GM23338 (cell line): ENCODE results near the gene ERI3. TPM values are rescaled to one million over a fixed set of nuclear protein-coding genes. Genes with fewer than 3 reads are reported as not detected.

ENCODE experiments used
- ATAC-seq: fragments of 200-7000 bp; cut with Tn5 transposase; 3 replicates; pipeline ENCODE4 v1.9.1; 2020
- DNase-seq: peaks from one replicate; pipeline ENCODE4 v3.0.0-alpha.2; 2015; ENCODE audit warnings: low spot score
- H2AFZ ChIP-seq: fragments of 200-600 bp; sonication (generic); 2 replicates; pipeline ENCODE4 v1.8.0; 2016; ENCODE audit warnings: antibody characterized with exemption, mild to moderate bottlenecking, moderate library complexity
- H3F3A ChIP-seq: fragments of 200-600 bp; sonication (generic); replicated peaks from 2 replicates; pipeline ENCODE4 v1.8.0; 2017; ENCODE audit warnings: antibody characterized with exemption, mixed run types, low read depth
- H3K27ac ChIP-seq: fragments of 200-600 bp; sonication (generic); 2 replicates; pipeline ENCODE4 v1.6.1; 2016; ENCODE audit warnings: low read depth
- H3K27me3 ChIP-seq: fragments of 200-600 bp; sonication (generic); 2 replicates; pipeline ENCODE4 v1.8.0; 2016; ENCODE audit warnings: mild to moderate bottlenecking, mixed run types, moderate library complexity; ENCODE audit not compliant: insufficient read depth
- H3K36me3 ChIP-seq: fragments of 200-600 bp; sonication (generic); 2 replicates; pipeline ENCODE4 v1.8.0; 2016; ENCODE audit warnings: mild to moderate bottlenecking; ENCODE audit not compliant: insufficient read depth
- H3K4me1 ChIP-seq: fragments of 200-600 bp; sonication (generic); 2 replicates; pipeline ENCODE4 v1.8.0; 2016; ENCODE audit warnings: mild to moderate bottlenecking, moderate library complexity; ENCODE audit not compliant: insufficient read depth
- H3K4me2 ChIP-seq: fragments of 200-600 bp; sonication (generic); 2 replicates; pipeline ENCODE4 v1.7.1; 2017; ENCODE audit warnings: mixed run types
- H3K4me3 ChIP-seq: fragments of 200-600 bp; sonication (generic); 2 replicates; pipeline ENCODE4 v1.6.1; 2016; ENCODE audit warnings: mixed run types
- H3K79me2 ChIP-seq: fragments of 200-600 bp; sonication (generic); replicated peaks from 2 replicates; pipeline ENCODE4 v1.8.0; 2017; ENCODE audit warnings: mild to moderate bottlenecking; ENCODE audit not compliant: insufficient read depth
- H3K9me2 ChIP-seq: fragments of 200-600 bp; sonication (generic); 2 replicates; pipeline ENCODE4 v1.8.0; 2017; ENCODE audit not compliant: insufficient read depth
- H4K20me1 ChIP-seq: fragments of 200-600 bp; sonication (generic); replicated peaks from 2 replicates; pipeline ENCODE4 v1.8.0; 2017; ENCODE audit warnings: mild to moderate bottlenecking; ENCODE audit not compliant: insufficient read depth
- H3K27ac Mint-ChIP-seq: 2 replicates; pipeline ENCODE4 v1.8.0; 2020; ENCODE audit warnings: inconsistent platforms, mild to moderate bottlenecking, moderate library complexity, mixed read lengths
- H3K27me3 Mint-ChIP-seq: 3 replicates; pipeline ENCODE4 v1.8.0; 2022; ENCODE audit warnings: low read depth, mild to moderate bottlenecking, moderate library complexity, mixed read lengths, inconsistent platforms; ENCODE audit not compliant: insufficient read depth, poor library complexity
- H3K36me3 Mint-ChIP-seq: 3 replicates; pipeline ENCODE4 v1.8.0; 2021; ENCODE audit warnings: low read depth, mild to moderate bottlenecking, inconsistent platforms, moderate library complexity, mixed read lengths
- H3K4me1 Mint-ChIP-seq: 3 replicates; pipeline ENCODE4 v1.8.0; 2020; ENCODE audit warnings: mild to moderate bottlenecking, inconsistent platforms, mixed read lengths
- H3K4me3 Mint-ChIP-seq: 3 replicates; pipeline ENCODE4 v1.8.0; 2021; ENCODE audit warnings: moderate library complexity, mild to moderate bottlenecking, inconsistent platforms, mixed read lengths
- H3K9me3 Mint-ChIP-seq: 3 replicates; pipeline ENCODE4 v1.8.0; 2020; ENCODE audit warnings: moderate library complexity, mild to moderate bottlenecking, inconsistent platforms, mixed read lengths
- EZH2 ChIP-seq: fragments of 200-600 bp; sonication (generic); IDR thresholded peaks from one replicate; pipeline ENCODE4 v1.8.0; 2017; ENCODE audit warnings: antibody characterized with exemption, mild to moderate bottlenecking, low read depth; ENCODE audit not compliant: unreplicated experiment
- JUNB ChIP-seq: IDR thresholded peaks from one replicate; pipeline ENCODE4 v1.6.1; 2016; ENCODE audit warnings: antibody characterized with exemption; ENCODE audit not compliant: unreplicated experiment
- NANOG ChIP-seq: IDR thresholded peaks from 2 replicates; pipeline ENCODE4 v1.6.1; 2016; ENCODE audit warnings: antibody characterized with exemption, borderline replicate concordance
- POLR2AphosphoS5 ChIP-seq: IDR thresholded peaks from 2 replicates; pipeline ENCODE4 v1.6.1; 2016; ENCODE audit warnings: antibody characterized with exemption, low read depth
- polyA plus RNA-seq: library from polyadenylated mRNA; unstranded; fragments of >200 nt; fragmentation: Nextera tagmentation; extraction: Ambion mirVana; gene quantifications from 2 replicates; pipeline ENCODE4 v1.2.1, GENCODE V29; 2016
- total RNA-seq: library from RNA; depleted of rRNA; stranded (reverse); fragments of >200 nt; shearing (Covaris generic); gene quantifications from 2 replicates; pipeline ENCODE4 v1.2.3, GENCODE V29; 2014
- TF ChIP-seq, protein P1 (sequence below): fragments of 250-450 bp; sonication (Bioruptor Pico); IDR thresholded peaks from 2 replicates; pipeline ENCODE4 v1.5.0; 2020; ENCODE audit warnings: mild to moderate bottlenecking, moderate library complexity

The ERI3 gene
- total and polyA plus RNA-seq, 2 experiments from 2014 or later, result 63.0 to 70.1 TPM

DNA sequence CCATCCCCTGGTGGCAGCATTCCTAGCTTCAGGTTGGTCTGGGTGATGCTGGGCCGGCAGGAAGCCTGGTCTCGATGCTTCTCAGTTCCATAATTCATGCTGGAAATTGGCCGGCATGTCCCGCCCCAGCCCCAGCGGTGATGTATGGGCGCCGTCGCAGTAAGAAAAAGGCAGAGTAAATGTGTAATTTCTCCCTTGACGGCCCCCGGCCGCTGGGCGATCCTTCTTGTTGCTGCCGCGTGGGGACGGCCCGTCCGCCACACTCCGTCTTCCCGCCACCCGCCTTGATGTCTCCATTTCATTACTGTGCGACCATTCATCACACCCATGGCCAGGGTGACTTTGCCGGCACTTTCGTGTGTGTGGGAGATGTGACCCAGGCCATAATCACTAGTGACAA is 133.3 kb downstream of the ERI3 start (continued):
- TF ChIP-seq, protein P1, sequence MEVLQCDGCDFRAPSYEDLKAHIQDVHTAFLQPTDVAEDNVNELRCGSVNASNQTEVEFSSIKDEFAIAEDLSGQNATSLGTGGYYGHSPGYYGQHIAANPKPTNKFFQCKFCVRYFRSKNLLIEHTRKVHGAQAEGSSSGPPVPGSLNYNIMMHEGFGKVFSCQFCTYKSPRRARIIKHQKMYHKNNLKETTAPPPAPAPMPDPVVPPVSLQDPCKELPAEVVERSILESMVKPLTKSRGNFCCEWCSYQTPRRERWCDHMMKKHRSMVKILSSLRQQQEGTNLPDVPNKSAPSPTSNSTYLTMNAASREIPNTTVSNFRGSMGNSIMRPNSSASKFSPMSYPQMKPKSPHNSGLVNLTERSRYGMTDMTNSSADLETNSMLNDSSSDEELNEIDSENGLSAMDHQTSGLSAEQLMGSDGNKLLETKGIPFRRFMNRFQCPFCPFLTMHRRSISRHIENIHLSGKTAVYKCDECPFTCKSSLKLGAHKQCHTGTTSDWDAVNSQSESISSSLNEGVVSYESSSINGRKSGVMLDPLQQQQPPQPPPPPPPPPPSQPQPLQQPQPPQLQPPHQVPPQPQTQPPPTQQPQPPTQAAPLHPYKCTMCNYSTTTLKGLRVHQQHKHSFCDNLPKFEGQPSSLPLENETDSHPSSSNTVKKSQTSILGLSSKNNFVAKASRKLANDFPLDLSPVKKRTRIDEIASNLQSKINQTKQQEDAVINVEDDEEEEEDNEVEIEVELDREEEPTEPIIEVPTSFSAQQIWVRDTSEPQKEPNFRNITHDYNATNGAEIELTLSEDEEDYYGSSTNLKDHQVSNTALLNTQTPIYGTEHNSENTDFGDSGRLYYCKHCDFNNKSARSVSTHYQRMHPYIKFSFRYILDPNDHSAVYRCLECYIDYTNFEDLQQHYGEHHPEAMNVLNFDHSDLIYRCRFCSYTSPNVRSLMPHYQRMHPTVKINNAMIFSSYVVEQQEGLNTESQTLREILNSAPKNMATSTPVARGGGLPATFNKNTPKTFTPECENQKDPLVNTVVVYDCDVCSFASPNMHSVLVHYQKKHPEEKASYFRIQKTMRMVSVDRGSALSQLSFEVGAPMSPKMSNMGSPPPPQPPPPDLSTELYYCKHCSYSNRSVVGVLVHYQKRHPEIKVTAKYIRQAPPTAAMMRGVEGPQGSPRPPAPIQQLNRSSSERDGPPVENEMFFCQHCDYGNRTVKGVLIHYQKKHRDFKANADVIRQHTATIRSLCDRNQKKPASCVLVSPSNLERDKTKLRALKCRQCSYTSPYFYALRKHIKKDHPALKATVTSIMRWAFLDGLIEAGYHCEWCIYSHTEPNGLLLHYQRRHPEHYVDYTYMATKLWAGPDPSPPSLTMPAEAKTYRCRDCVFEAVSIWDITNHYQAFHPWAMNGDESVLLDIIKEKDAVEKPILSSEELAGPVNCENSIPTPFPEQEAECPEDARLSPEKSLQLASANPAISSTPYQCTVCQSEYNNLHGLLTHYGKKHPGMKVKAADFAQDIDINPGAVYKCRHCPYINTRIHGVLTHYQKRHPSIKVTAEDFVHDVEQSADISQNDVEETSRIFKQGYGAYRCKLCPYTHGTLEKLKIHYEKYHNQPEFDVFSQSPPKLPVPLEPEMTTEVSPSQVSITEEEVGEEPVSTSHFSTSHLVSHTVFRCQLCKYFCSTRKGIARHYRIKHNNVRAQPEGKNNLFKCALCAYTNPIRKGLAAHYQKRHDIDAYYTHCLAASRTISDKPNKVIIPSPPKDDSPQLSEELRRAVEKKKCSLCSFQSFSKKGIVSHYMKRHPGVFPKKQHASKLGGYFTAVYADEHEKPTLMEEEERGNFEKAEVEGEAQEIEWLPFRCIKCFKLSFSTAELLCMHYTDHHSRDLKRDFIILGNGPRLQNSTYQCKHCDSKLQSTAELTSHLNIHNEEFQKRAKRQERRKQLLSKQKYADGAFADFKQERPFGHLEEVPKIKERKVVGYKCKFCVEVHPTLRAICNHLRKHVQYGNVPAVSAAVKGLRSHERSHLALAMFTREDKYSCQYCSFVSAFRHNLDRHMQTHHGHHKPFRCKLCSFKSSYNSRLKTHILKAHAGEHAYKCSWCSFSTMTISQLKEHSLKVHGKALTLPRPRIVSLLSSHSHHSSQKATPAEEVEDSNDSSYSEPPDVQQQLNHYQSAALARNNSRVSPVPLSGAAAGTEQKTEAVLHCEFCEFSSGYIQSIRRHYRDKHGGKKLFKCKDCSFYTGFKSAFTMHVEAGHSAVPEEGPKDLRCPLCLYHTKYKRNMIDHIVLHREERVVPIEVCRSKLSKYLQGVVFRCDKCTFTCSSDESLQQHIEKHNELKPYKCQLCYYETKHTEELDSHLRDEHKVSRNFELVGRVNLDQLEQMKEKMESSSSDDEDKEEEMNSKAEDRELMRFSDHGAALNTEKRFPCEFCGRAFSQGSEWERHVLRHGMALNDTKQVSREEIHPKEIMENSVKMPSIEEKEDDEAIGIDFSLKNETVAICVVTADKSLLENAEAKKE, result no peak
- no peak for TF ChIP-seq JUNB

DNA sequence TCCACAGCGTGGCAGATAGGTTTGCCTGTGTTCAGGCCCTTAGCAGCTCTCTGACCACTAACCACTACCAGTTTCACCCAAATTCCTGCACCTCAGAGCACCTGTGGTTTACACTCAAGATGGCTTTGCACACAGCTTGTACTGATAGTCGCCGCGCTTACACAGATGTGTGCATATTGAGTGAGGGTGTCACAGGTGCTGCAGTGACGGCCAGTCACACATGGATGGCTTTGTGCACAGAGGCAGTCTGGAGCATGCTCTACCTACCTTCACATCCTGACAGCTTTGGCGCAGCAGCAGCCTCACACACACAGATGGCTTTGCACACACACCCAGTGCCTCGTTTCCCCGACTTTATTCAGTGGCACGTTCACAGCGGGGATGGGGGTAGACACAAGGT is 134.3 kb downstream of the ERI3 start:
- Histone ChIP-seq H3K27me3 (no peaks in the 10 kb centered on the region), H3K4me3 (no peak overlapping the region), H3K27ac (no peak overlapping the region), H4K20me1 (peaks cover 5% of the 10 kb centered on the region; the same call in 1 of the 2 replicates), H2AFZ (no peak overlapping the region), H3K36me3 (peaks cover 6% of the 10 kb centered on the region; the same call in 1 of the 2 replicates), H3F3A (no peaks in the 10 kb centered on the region), H3K4me1 (no peaks in the 10 kb centered on the region), H3K79me2 (no peaks in the 10 kb centered on the region), H3K4me2 (no peak overlapping the region), H3K9me2 (0 out of 2 replicates have a peak, but pooled peaks cover 4% of the 10 kb centered on the region)
- peaks cover 10% of the 10 kb centered on the region for H3K9me3 Mint-ChIP-seq
- H3K27ac Mint-ChIP-seq, result no peak overlapping the region
- TF ChIP-seq POLR2AphosphoS5 (peak; percentile 42; the same call in 1 of the 2 replicates), EZH2 (no peak), NANOG (no peak)
- DNase-seq (no peak), ATAC-seq (no peak)
- peaks cover 62% of the 10 kb centered on the region for H3K36me3 Mint-ChIP-seq
- no peak overlapping the region for H3K4me3 Mint-ChIP-seq
- H3K4me1 Mint-ChIP-seq, result no peaks in the 10 kb centered on the region
- H3K27me3 Mint-ChIP-seq, result peaks cover 16% of the 10 kb centered on the region
